ENCODE measurements around the gene CCNL2. TPM values are rescaled to one million over a fixed set of nuclear protein-coding genes. Genes with fewer than 3 reads are reported as not detected.

Gene CCNL2
- total and polyA plus RNA-seq, 2 of the 13 experiments (the other 11 are each of a cell fraction or from before 2014, with no cell fraction given), result 105 to 340 TPM

GRCh38 chr1:1399187-1399871 lies at the start of gene CCNL2 (continued):
- TF ChIP-seq ZNF274 (CRISPR knock-in tag; IDR thresholded peaks at IDR 0.05) (no peak; the same call in 1 of the 2 replicates), MAFK (conservative IDR thresholded peaks at IDR 0.05 in 1 of 2, IDR thresholded peaks at IDR 0.05 in 1 of 2; ENCODE audit: low read length in 2 of 2) (no peak), ZNF414 (CRISPR knock-in tag; IDR thresholded peaks at IDR 0.05) (peak; percentile 61; the same call in 1 of the 2 replicates), YEATS4 (CRISPR knock-in tag; IDR thresholded peaks at IDR 0.05; ENCODE audit: borderline replicate concordance) (0 out of 2 replicates have a peak, but pooled peaks have one; percentile 63), TERF1 (CRISPR knock-in tag; IDR thresholded peaks at IDR 0.05) (no peak), ZNF83 (CRISPR knock-in tag; IDR thresholded peaks at IDR 0.05; ENCODE audit: borderline replicate concordance) (0 out of 2 replicates have a peak, but pooled peaks have one; percentile 20), IRF1 (CRISPR knock-in tag; IDR thresholded peaks at IDR 0.05; ENCODE audit: low read depth) (no peak), DZIP1 (CRISPR knock-in tag; IDR thresholded peaks at IDR 0.05) (no peak), MYNN (CRISPR knock-in tag; IDR thresholded peaks at IDR 0.05; ENCODE audit: low read depth) (no peak), ZNF790 (CRISPR knock-in tag; IDR thresholded peaks at IDR 0.05; ENCODE audit: borderline replicate concordance) (no peak; the same call in 1 of the 2 replicates), MLX (CRISPR knock-in tag; IDR thresholded peaks at IDR 0.05) (no peak), HNF4G (IDR thresholded peaks at IDR 0.05; ENCODE audit: borderline replicate concordance, low read depth, low read length) (no peak), HNF4G (CRISPR knock-in tag; IDR thresholded peaks at IDR 0.05; ENCODE audit: borderline replicate concordance, low read depth) (peak; percentile 31; the same call in 1 of the 2 replicates), NFIC (IDR thresholded peaks at IDR 0.05; ENCODE audit: low read length) (no peak), ZNF660 (CRISPR knock-in tag; IDR thresholded peaks at IDR 0.05; ENCODE audit: borderline replicate concordance, low read depth) (no peak), ATF1 (CRISPR knock-in tag; IDR thresholded peaks at IDR 0.05) (peak; percentile 83), REST (IDR thresholded peaks at IDR 0.05; ENCODE audit: borderline replicate concordance in 1 of 2, low read depth in 1 of 2, low read length in 2 of 2) (no peak)
